Trophoblast cell (in vitro differentiated cells and primary cell): ENCODE measurements around the gene KRT13.

Experiments used
- DNase-seq, 2 donors: peaks; one replicate each; pipeline ENCODE4 v3.0.0-alpha.2; 2016
- H2AFZ ChIP-seq: 2 replicates; pipeline ENCODE4 v1.6.1; 2013; ENCODE audit warnings: low read length, moderate library complexity, mild to moderate bottlenecking; ENCODE audit not compliant: insufficient read depth, poor library complexity
- H2AK5ac ChIP-seq: 2 replicates; pipeline ENCODE4 v1.6.1; 2013; ENCODE audit warnings: mild to moderate bottlenecking, low read length
- H2BK120ac ChIP-seq: 2 replicates; pipeline ENCODE4 v1.6.1; 2013; ENCODE audit warnings: low read length, mild to moderate bottlenecking, moderate library complexity; ENCODE audit not compliant: insufficient read depth, poor library complexity
- H2BK12ac ChIP-seq: 2 replicates; pipeline ENCODE4 v1.6.1; 2013; ENCODE audit warnings: mild to moderate bottlenecking, low read length, moderate library complexity
- H2BK5ac ChIP-seq: 2 replicates; pipeline ENCODE4 v1.6.1; 2013; ENCODE audit warnings: low read length, low read depth, moderate library complexity, mild to moderate bottlenecking; ENCODE audit not compliant: poor library complexity
- H3K14ac ChIP-seq: 2 replicates; pipeline ENCODE4 v1.6.1; 2013; ENCODE audit warnings: mild to moderate bottlenecking, low read length
- H3K18ac ChIP-seq: 2 replicates; pipeline ENCODE4 v1.6.1; 2013; ENCODE audit warnings: mild to moderate bottlenecking, low read length
- H3K23ac ChIP-seq: 2 replicates; pipeline ENCODE4 v1.6.1; 2013; ENCODE audit warnings: low read length
- H3K27ac ChIP-seq: 2 replicates; pipeline ENCODE4 v1.5.1; 2013; ENCODE audit warnings: low read depth, mild to moderate bottlenecking, inconsistent platforms, low read length, moderate library complexity
- H3K27me3 ChIP-seq: 2 replicates; pipeline ENCODE4 v1.6.1; 2013; ENCODE audit warnings: inconsistent platforms, mild to moderate bottlenecking, low read length, moderate library complexity; ENCODE audit not compliant: insufficient read depth
- H3K36me3 ChIP-seq, 2 experiments: 1 replicate in 1 of 2; 2 replicates in 1 of 2; pipeline ENCODE4 v1.6.1; 2013; ENCODE audit warnings: low read length in 2 of 2, mild to moderate bottlenecking in 2 of 2, moderate library complexity in 1 of 2; ENCODE audit not compliant: insufficient read depth in 2 of 2, control insufficient read depth in 1 of 2
- H3K4ac ChIP-seq: 2 replicates; pipeline ENCODE4 v1.6.1; 2013; ENCODE audit warnings: low read depth, mild to moderate bottlenecking, low read length, moderate library complexity
- H3K4me1 ChIP-seq, 2 experiments: 1 replicate in 1 of 2; 2 replicates in 1 of 2; pipeline ENCODE4 v1.6.1; 2013; ENCODE audit warnings: low read length in 2 of 2, mild to moderate bottlenecking in 2 of 2, moderate library complexity in 1 of 2; ENCODE audit not compliant: insufficient read depth in 2 of 2, control insufficient read depth in 1 of 2
- H3K4me2 ChIP-seq: 2 replicates; pipeline ENCODE4 v1.6.1; 2013; ENCODE audit warnings: inconsistent platforms, mild to moderate bottlenecking, low read length, moderate library complexity
- H3K4me3 ChIP-seq: 2 replicates; pipeline ENCODE4 v1.5.1; 2013; ENCODE audit warnings: mild to moderate bottlenecking, low read depth, low read length, inconsistent platforms
- H3K79me1 ChIP-seq: one replicate; pipeline ENCODE4 v1.6.1; 2013; ENCODE audit warnings: low read length
- H3K79me2 ChIP-seq: 2 replicates; pipeline ENCODE4 v1.6.1; 2013; ENCODE audit warnings: low read length, mild to moderate bottlenecking; ENCODE audit not compliant: control insufficient read depth, insufficient read depth, poor library complexity
- H3K9ac ChIP-seq: 2 replicates; pipeline ENCODE4 v1.6.1; 2013; ENCODE audit warnings: mild to moderate bottlenecking, low read length
- H3K9me3 ChIP-seq: 2 replicates; pipeline ENCODE4 v1.6.1; 2013; ENCODE audit warnings: low read depth, mild to moderate bottlenecking, control low read depth, inconsistent platforms, low read length; ENCODE audit not compliant: insufficient read depth
- H4K12ac ChIP-seq: 2 replicates; pipeline ENCODE4 v1.6.1; 2013; ENCODE audit warnings: low read depth, mild to moderate bottlenecking, low read length, moderate library complexity
- H4K8ac ChIP-seq: 2 replicates; pipeline ENCODE4 v1.6.1; 2013; ENCODE audit warnings: low read depth, mild to moderate bottlenecking, low read length, moderate library complexity
- H4K91ac ChIP-seq: one replicate; pipeline ENCODE4 v1.6.1; 2013; ENCODE audit warnings: low read depth, mild to moderate bottlenecking, low read length, moderate library complexity
- WGBS: extraction: QIAGEN DNeasy Blood & Tissue Kit; methylation state at CpG from one replicate; pipeline ENCODE4 v1.1.7; 2013; ENCODE audit warnings: missing lambda C conversion rate; ENCODE audit not compliant: insufficient read length, insufficient coverage; ENCODE audit errors: extremely low coverage; 5-methylcytosine and 5-hydroxymethylcytosine counted together

KRT13 gene

DNA sequence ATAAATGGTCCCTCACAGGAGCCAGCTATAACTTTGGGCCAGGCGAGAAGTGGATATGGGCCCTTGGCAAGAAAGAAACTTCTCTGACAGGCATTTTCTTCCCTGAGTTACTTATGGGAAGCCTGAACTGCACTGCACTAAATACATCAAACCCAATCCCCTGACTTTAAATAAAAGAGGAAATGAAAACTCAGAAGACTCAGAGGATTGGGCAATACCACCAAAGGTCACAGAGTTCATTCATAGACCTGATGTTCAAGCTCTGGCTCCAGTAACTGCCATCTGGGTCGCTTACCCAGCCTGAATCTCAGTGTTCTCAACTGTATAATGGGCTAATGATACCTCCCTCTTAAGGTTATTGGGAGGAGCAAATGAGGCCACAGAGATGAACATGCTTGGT is 25.3 kb downstream of the KRT13 start:
- no peak for DNase-seq
- Histone ChIP-seq H3K79me2 (no peaks in the 10 kb centered on the region), H2AK5ac (no peak overlapping the region)

GRCh38 chr17:41478237-41478636 is 27.2 kb downstream of the KRT13 start:
- Histone ChIP-seq H4K12ac (no peak overlapping the region), H3K79me1 (no peaks in the 10 kb centered on the region), H4K91ac (no peak overlapping the region), H3K9me3 (no peaks in the 10 kb centered on the region), H3K4me3 (no peak overlapping the region), H2BK5ac (no peak overlapping the region), H3K27me3 (no peaks in the 10 kb centered on the region), H3K14ac (no peak overlapping the region), H2BK120ac (no peak overlapping the region), H2BK12ac (no peak overlapping the region), H2AK5ac (no peak overlapping the region), H2AFZ (no peak overlapping the region), H3K4ac (no peak overlapping the region), H3K4me2 (no peak overlapping the region), H3K79me2 (no peaks in the 10 kb centered on the region), H3K27ac (no peak overlapping the region), H3K23ac (no peak overlapping the region), H3K36me3 (no peaks in the 10 kb centered on the region), H3K18ac (no peak overlapping the region), H4K8ac (no peak overlapping the region), H3K9ac (no peak overlapping the region), H3K4me1 (no peaks in the 10 kb centered on the region)
- DNase-seq, result no peak
- no CpG with 5 or more reads among the region's 8 CpGs for WGBS

More for the DNA sequence above, 25.3 kb downstream of the KRT13 start:
- no peaks in the 10 kb centered on the region for H3K27me3 ChIP-seq
- H3K9ac ChIP-seq, result no peak overlapping the region
- H2BK12ac ChIP-seq, result no peak overlapping the region
- no peak overlapping the region for H3K4ac ChIP-seq
- no peak overlapping the region for H3K27ac ChIP-seq
- no peak overlapping the region for H3K4me2 ChIP-seq
- H4K91ac ChIP-seq, result no peak overlapping the region
- no peak overlapping the region for H4K8ac ChIP-seq
- H3K4me3 ChIP-seq, result no peak overlapping the region
- H3K79me1 ChIP-seq, result no peaks in the 10 kb centered on the region
- H3K18ac ChIP-seq, result no peak overlapping the region
- no peak overlapping the region for H2AFZ ChIP-seq
- H3K14ac ChIP-seq, result no peak overlapping the region
- no peaks in the 10 kb centered on the region for H3K9me3 ChIP-seq
- H2BK5ac ChIP-seq, result no peak overlapping the region
- no peak overlapping the region for H2BK120ac ChIP-seq
- no peak overlapping the region for H3K23ac ChIP-seq
- H4K12ac ChIP-seq, result no peak overlapping the region
- no peaks in the 10 kb centered on the region for H3K4me1 ChIP-seq
- H3K36me3 ChIP-seq, result no peaks in the 10 kb centered on the region
- WGBS, result no CpG with 5 or more reads among the region's 2 CpGs

DNA sequence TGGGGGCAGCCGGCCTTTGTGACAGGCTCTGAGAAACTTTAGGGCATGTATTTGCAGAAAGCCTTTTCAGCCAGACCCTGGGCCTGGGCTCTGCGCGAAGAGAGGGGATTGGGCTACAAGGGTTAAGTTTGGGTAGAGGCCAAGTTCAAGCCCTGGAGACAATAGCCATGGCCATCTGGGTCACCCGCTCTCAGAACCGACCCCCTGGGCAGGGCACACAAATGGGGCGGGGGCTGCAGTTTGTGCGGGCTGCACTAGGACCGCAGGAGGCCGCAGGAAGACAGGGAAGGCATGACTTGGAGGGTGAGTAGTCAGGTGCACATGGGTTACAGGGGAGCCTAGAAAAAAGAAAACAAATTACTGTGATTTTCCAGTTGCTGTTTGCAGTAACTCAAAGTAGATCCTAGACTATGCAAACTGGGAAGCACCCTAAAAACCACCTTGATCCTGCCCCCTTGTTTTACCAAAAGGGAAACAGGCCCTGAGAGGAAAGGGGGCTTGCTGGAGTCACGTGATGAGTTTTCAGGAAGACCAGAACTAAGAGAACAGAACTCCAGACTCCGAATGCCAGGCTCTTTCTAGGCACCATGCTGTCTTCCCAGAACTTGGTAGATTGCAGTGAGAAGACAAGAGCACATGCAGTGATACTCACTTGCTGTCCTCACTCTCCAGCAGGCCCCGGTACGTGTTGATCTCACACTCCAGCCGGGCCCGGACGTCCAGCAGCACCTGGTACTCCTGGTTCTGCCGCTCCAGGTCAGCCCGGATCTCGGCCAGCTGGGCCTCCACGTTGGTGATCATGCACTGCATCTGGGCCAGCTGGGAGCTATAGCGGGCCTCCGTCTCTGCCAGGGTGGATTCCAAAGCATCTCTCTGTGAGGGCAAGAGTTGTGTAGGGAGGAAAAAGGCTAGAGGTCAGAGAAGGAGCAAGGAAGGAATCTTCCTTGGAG is 28.3 kb downstream of the KRT13 start:
- Histone ChIP-seq H4K12ac (no peak overlapping the region), H2AFZ (no peak overlapping the region), H3K4me1 (no peaks in the 10 kb centered on the region), H3K27ac (no peak overlapping the region), H2BK120ac (no peak overlapping the region), H2AK5ac (no peak overlapping the region), H3K79me2 (no peaks in the 10 kb centered on the region), H4K8ac (no peak overlapping the region), H3K79me1 (no peaks in the 10 kb centered on the region), H2BK12ac (no peak overlapping the region), H3K4ac (no peak overlapping the region), H3K18ac (no peak overlapping the region), H3K9ac (no peak overlapping the region), H3K14ac (no peak overlapping the region), H3K4me2 (no peak overlapping the region), H3K36me3 (no peaks in the 10 kb centered on the region), H3K23ac (no peak overlapping the region), H3K27me3 (no peaks in the 10 kb centered on the region), H4K91ac (no peak overlapping the region), H2BK5ac (no peak overlapping the region), H3K4me3 (no peak overlapping the region), H3K9me3 (no peaks in the 10 kb centered on the region)
- WGBS, result no CpG with 5 or more reads among the region's 22 CpGs
- DNase-seq, result peak in 1 of 2 donors; percentile 43

DNA sequence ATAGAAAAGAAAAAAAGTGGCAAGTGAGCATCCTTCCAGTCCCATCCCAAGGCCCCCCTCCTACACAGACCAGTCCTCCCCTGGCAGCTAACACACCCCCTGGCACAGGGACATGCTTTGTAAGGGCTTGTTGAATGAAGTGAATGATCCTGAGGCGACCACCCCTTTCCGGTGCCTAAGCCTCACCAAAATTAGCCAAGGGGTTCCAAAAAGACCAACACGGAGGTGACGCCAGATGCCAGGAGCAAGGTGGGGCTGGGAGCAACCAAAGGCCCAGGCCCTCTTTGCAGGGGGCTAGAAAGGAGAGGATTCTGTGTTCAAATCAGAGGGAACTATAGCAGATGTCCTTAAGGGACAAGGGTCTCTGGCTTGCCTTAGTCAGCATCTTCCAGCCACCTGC is 30.0 kb downstream of the KRT13 start:
- Histone ChIP-seq H3K4ac (no peak overlapping the region), H3K4me3 (no peak overlapping the region), H2BK120ac (no peak overlapping the region), H4K8ac (no peak overlapping the region), H3K79me1 (no peaks in the 10 kb centered on the region), H4K12ac (no peak overlapping the region), H3K4me1 (no peaks in the 10 kb centered on the region), H3K14ac (no peak overlapping the region), H3K27me3 (no peaks in the 10 kb centered on the region), H2BK12ac (no peak overlapping the region), H3K9me3 (no peaks in the 10 kb centered on the region), H3K36me3 (no peaks in the 10 kb centered on the region), H2AFZ (no peak overlapping the region), H2AK5ac (no peak overlapping the region), H3K18ac (no peak overlapping the region), H3K23ac (no peak overlapping the region), H3K79me2 (no peaks in the 10 kb centered on the region), H3K27ac (no peak overlapping the region), H2BK5ac (no peak overlapping the region), H3K9ac (no peak overlapping the region), H3K4me2 (no peak overlapping the region), H4K91ac (no peak overlapping the region)
- no CpG with 5 or more reads among the region's 4 CpGs for WGBS
- no peak for DNase-seq
